Endothelial cell of umbilical vein (primary cell): Measurements from ENCODE around the gene IL4I1.

Source experiments
- CTCF ChIP-seq, 2 donors: IDR thresholded peaks; 1 replicate in 1 of 2; 2 replicates in 1 of 2; pipeline ENCODE4 v1.5.1; 2011; ENCODE audit warnings: low read length in 2 of 2, mild to moderate bottlenecking in 2 of 2, moderate library complexity in 2 of 2, control low read depth in 1 of 2, inconsistent platforms in 1 of 2, low read depth in 1 of 2; ENCODE audit not compliant: insufficient read depth in 1 of 2; ENCODE audit errors: extremely low read depth in 1 of 2
- EZH2 ChIP-seq: IDR thresholded peaks from 2 replicates; pipeline ENCODE4 v1.6.1; 2012; ENCODE audit warnings: borderline replicate concordance, low read depth, mild to moderate bottlenecking, moderate library complexity, low read length, inconsistent platforms; ENCODE audit not compliant: severe bottlenecking
- FOS ChIP-seq: IDR thresholded peaks from 2 replicates; pipeline ENCODE4 v1.6.1; 2011; ENCODE audit warnings: mild to moderate bottlenecking, low read length, moderate library complexity, borderline replicate concordance; ENCODE audit not compliant: insufficient read depth
- GATA2 ChIP-seq: IDR thresholded peaks from 2 replicates; pipeline ENCODE4 v1.7.0; 2011; ENCODE audit warnings: low read depth, mild to moderate bottlenecking, moderate library complexity, mixed read lengths, low read length; ENCODE audit not compliant: insufficient read length, insufficient read depth
- JUN ChIP-seq: IDR thresholded peaks from 2 replicates; pipeline ENCODE4 v1.6.1; 2011; ENCODE audit warnings: borderline replicate concordance, low read depth; ENCODE audit not compliant: insufficient read length, insufficient read depth
- MAX ChIP-seq: IDR thresholded peaks from 2 replicates; pipeline ENCODE4 v1.6.1; 2011; ENCODE audit not compliant: insufficient read depth, insufficient read length
- MYC ChIP-seq: IDR thresholded peaks from one replicate; pipeline ENCODE4 v1.6.1; 2011; ENCODE audit warnings: mild to moderate bottlenecking, low read depth, low read length
- POLR2A ChIP-seq: IDR thresholded peaks from 2 replicates; pipeline ENCODE4 v1.6.1; 2012; ENCODE audit warnings: low read depth, mild to moderate bottlenecking, control low read depth, low read length
- POLR2AphosphoS5 ChIP-seq: IDR thresholded peaks from 2 replicates; pipeline ENCODE4 v1.6.1; 2012; ENCODE audit warnings: low read depth, mild to moderate bottlenecking, control low read depth, low read length, moderate library complexity; ENCODE audit not compliant: insufficient read depth

- no peak for TF ChIP-seq CTCF (IDR thresholded peaks at IDR 0.05; ENCODE audit: extremely low read depth in 1 of 2, insufficient read depth in 1 of 2, low read depth in 1 of 2, low read length in 2 of 2)
- no peak for TF ChIP-seq POLR2AphosphoS5
- TF ChIP-seq EZH2 = no peak
- TF ChIP-seq MYC = no peak
- TF ChIP-seq MAX = no peak
- no peak for TF ChIP-seq FOS
- TF ChIP-seq JUN = no peak
- TF ChIP-seq POLR2A = no peak
- no peak for TF ChIP-seq GATA2
These were observed 35.6 kb downstream of the IL4I1 start for GRCh38 chr19:49861107-49861506.
